Adrenal gland (tissue), 5 donors: ENCODE measurements around the gene MGMT.

ENCODE experiments used
- CTCF ChIP-seq, 6 experiments: fragments of 450-650 bp in 4 of 6; fragments of 200-600 bp in 2 of 6; sonication (generic) in 1 of 6; IDR thresholded peaks; 1 replicate in 5 of 6; 2 replicates in 1 of 6; pipeline versions ENCODE4 v1.5.1 to v1.8.0; 2016 to 2021; ENCODE audit warnings: antibody characterized with exemption in 6 of 6, mild to moderate bottlenecking in 2 of 6, moderate library complexity in 1 of 6
- POLR2A ChIP-seq, 2 donors: fragments of 450-650 bp; IDR thresholded peaks; one replicate each; pipeline ENCODE4 v1.6.1; 2017; ENCODE audit warnings: antibody characterized with exemption in 2 of 2, mild to moderate bottlenecking in 2 of 2, moderate library complexity in 1 of 2
- donor health status: DM: no; HTN: no; CAD: no.

GRCh38 chr10:129518793-129519192 is 51.8 kb downstream of the MGMT start:
- no peak for TF ChIP-seq CTCF (IDR thresholded peaks at IDR 0.05)
- no peak for TF ChIP-seq POLR2A (IDR thresholded peaks at IDR 0.05)
